BJ (cell line): Measurements from ENCODE around the gene IGSF1. TPM values are rescaled to one million over a fixed set of nuclear protein-coding genes. Genes with fewer than 3 reads are reported as not detected.

Source experiments
- CTCF ChIA-PET: fragments of 350-600 bp; formaldehyde crosslinking; extraction: SDS; loops from one replicate; lab custom pipeline; 2021; ENCODE audit warnings: antibody characterized with exemption, inconsistent platforms; lab: Yijun Ruan, JAX
- POLR2A ChIA-PET: fragments of 300-600 bp; sonication (Branson Sonifier 250); formaldehyde crosslinking; extraction: SDS; loops from one replicate; lab custom pipeline; 2021; ENCODE audit warnings: antibody characterized with exemption; lab: Charles Lee
- DNase-seq: peaks from one replicate; pipeline ENCODE4 v3.0.0-alpha.2; 2011; ENCODE audit warnings: low read depth
- H3K27me3 ChIP-seq: 2 replicates; pipeline ENCODE4 v1.6.0; 2011; ENCODE audit warnings: low read length; ENCODE audit not compliant: control insufficient read depth, insufficient read depth
- H3K36me3 ChIP-seq: 2 replicates; pipeline ENCODE4 v1.5.1; 2011; ENCODE audit warnings: low read length; ENCODE audit not compliant: control insufficient read depth, insufficient read depth
- H3K4me3 ChIP-seq: 2 replicates; pipeline ENCODE4 v1.5.1; 2011; ENCODE audit warnings: low read depth, mild to moderate bottlenecking, control low read depth, low read length
- CTCF ChIP-seq: IDR thresholded peaks from 2 replicates; pipeline ENCODE4 v1.5.1; 2011; ENCODE audit warnings: low read depth, mild to moderate bottlenecking, control low read depth, inconsistent platforms, low read length, moderate library complexity; ENCODE audit not compliant: insufficient read depth
- polyA plus RNA-seq: library from polyadenylated mRNA; depleted of rRNA; stranded (reverse); fragments of >200 nt; gene quantifications from 2 replicates; pipeline ENCODE4 v1.2.3, GENCODE V29; 2011; rRNA removed

IGSF1 gene
- polyA plus RNA-seq, 1 experiment, result not detected

GRCh38 chrX:131225078-131225477 lies 64.0 kb downstream of the IGSF1 start:
- DNase-seq, result no peak
- Histone ChIP-seq H3K4me3 (no peak overlapping the region), H3K27me3 (no peaks in the 10 kb centered on the region), H3K36me3 (no peaks in the 10 kb centered on the region)
- POLR2A ChIA-PET, result no interaction called here
- CTCF ChIA-PET, result interaction anchor here (0.6 kb wide), 1 partner anchor 14 kb away, joined by 3 read pairs; no protein-coding TSS in a partner anchor
- no peak for TF ChIP-seq CTCF

Other genes starting within 250 kb of the IGSF1 start
- not detected in 2 replicates for gene ARHGAP36, start 231.0 kb downstream of the IGSF1 start, polyA plus RNA-seq